Measurements from ENCODE around the gene SLC13A5.
A peak's percentile ranks its signal among the peaks of the same experiment; 100 is the strongest.
"Not testable (repeated sequence)": the region's sequence is repeated elsewhere in the genome, so short reads cannot be mapped to it uniquely, and the experiment has no call there.

Gene SLC13A5

DNA sequence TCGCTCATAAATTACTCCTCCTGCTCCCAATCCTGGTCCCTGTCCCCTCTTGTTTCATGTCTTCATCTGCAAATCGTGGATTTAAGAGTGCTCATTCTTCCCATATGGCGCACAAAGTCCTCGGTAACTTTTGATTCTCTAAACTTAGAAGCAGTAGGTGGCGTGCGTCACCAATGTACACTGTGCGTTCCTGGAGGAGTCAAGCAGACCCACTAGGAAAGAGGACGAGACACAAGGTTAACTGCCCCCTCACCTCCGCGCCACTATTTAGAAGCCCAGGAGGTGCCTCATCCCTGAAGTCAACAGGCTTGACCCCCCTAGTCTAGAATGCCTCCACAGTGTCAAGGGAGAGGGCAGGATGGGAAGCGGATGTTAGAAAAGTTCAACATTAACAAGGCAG lies 2.9 kb downstream of the SLC13A5 start:
- no peak for DNase-seq

DNA sequence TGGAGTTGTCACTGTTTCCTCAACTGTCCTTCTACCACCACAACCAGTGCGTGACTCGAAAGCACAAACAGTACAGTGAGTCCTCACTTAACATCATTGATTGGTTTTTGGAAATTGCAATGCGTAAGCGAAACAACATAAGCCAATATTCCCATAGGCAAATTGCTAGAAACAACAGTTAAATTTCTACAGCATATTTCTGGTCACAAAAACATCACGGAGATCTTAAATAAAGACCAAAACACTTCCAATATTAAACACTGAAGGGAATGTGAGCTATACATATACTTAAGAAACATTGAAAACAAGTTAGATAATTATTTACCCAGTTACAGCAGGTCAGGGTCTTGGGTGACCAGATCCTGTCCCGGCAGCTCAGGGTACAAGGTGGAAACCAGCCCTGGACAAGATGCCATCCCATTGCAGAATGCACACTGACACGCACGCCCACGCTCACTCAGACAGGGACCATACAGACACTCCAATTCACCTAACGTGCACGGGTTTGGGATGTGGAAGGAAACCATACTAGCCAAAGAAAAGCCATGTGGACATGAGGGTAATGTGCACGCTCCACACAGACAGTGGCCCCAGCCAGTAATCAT lies 4.7 kb downstream of the SLC13A5 start:
- DNase-seq, result no peak

DNA sequence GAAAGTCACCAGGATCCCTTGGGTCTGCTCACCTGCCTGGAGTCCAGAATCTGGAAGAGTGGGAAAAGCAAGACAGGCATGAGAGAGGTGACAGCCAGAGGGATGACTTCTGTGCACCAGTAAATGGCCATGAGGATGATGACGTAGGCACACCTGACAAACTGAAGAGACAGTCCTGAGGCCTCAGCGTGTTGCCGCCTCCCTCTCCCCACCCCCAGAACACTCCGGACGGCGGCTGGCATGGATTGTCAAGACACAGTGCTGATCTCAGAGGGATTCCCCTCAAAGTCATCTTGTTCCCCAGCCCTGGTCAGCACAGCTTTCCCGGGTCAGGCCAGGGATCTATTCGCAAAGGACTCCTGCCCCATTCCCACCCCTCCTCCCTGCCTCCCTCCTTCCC lies 6.2 kb downstream of the SLC13A5 start:
- DNase-seq, result no peak

DNA sequence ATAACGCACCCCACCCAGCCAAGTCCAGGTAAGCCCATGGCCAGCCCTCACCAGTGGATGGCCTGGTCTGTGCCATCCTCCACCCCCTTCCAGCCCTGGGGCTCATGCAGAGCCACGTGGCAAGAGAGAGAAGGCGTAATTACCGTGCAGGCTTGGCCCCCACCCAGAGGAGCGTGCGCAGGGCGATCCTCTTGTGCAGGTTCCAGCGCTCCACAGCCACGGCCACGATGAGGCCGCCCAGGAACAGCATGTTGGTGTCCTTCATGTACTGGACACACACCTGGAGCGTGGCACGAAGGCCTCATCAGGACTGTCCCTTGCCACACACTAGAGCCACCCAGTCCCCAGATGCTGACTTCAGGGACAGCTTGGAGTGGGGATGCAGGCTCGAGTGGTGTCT lies 6.7 kb downstream of the SLC13A5 start:
- DNase-seq, result no peak

DNA sequence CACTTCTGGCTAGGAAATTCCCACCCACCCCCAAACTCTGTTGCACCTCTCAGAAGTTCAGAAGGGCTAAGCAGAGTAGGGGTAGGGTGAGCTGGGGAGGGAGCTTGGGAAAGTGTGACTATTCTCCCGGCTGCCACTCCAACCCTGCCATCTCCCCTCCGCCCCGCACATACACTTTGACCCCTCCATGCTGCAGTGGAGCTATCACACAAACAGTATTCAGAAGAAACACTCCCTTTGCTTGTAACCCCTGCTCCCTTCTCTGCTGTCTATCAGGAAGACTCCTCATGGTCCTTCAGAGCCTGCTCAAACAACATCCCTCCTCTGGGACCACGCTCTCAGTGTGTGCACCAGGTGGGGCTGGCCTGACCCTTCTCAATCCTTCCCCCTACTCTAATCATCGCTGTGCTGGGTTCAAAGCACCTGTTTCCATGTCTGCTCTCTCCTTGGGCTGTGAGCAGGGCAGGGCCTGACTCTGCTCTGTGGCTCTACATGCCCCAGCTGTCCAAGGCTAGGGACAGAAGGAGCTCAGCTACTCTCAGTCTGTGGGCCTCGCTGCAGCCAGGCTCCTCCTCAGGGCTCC lies 8.6 kb downstream of the SLC13A5 start:
- DNase-seq, result no peak

DNA sequence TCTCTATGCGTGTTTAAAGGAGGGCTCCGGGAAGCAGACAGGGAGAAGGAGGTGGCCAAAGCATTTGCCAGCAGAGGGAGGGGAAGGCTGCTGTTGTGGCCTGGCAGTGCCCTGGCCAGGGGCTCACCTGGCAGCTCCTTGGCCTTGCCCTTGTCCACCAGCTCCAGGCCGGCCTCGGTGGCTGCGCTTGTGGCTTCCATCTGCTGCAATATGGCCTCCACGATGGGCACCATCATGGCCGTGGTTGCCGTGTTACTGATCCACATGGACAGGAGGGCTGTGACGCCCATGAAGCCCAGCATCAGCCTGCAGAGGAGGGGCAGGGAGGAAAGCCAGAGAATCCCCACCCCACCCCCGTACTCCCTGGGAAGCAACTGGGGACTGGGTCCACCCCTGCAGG lies 9.4 kb downstream of the SLC13A5 start:
- no peak for DNase-seq

DNA sequence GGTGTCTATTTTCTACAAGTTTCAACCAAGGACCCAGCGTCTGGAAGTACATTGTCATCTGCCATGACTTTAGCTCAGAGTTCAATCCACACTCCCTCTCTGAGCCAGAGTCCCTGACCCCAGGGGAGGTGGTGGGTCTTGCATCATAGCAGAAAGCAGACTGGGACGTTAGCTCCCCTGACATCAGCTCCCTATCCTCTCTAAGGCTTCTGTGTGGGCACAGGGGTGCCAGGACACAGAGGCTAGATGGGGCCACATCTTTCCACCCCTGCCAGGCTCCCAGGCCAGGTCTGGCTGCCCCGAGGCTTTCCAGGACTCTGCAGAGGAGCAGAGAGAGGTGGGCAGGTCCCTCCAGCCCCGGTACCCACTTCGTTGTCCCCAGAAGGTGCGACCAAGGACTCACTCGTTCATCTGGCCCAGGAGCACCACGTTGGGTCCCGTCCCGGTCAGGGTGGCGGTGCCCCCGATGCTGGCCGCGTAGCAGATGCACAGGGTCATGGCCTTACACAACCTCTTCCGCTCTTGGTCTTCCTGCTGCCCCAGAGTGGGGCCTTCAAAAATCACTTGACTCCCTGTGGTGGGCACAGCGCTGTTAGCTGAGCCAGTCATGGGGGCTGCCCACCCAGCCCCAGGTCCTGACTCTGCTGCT lies 10.5 kb downstream of the SLC13A5 start:
- DNase-seq, result no peak

DNA sequence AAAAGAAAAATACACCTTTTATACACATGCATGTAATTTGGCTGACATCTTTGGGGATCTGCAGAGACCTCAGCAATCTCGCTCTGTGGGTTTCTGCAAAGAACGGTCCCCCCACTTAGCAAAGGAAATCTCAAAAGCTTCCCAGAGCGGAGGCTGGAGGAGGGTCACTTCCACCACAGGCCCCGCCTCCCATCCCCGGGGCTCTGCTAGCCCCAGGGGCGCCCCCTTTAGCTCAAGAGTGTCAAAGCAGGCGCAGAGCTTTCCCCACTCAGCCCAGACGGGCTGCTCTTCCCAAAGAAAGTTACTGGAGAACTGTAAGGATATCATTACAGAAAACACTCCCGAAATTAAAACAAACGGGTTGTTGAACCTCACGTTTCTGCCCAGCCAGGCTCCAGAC lies 11.4 kb downstream of the SLC13A5 start:
- peak; percentile 42 for DNase-seq

DNA sequence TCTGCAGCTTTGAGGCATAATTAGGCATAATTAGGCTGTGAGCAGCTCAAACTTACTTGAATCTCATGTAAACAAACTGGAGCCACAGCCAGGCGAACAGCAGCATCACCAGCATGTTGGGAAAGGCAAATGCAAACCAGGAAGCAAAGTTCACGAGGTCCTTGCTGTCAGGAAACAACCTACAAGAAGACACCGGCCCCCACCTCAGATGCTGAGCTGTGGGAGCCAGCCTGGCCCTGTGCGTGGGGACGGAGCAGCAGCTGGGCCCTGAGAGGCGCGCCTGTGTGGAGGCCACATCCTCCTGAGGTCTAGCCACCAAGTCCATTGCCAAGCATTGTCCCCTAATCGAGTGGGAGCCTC lies 12.2 kb downstream of the SLC13A5 start:
- DNase-seq, result no peak

DNA sequence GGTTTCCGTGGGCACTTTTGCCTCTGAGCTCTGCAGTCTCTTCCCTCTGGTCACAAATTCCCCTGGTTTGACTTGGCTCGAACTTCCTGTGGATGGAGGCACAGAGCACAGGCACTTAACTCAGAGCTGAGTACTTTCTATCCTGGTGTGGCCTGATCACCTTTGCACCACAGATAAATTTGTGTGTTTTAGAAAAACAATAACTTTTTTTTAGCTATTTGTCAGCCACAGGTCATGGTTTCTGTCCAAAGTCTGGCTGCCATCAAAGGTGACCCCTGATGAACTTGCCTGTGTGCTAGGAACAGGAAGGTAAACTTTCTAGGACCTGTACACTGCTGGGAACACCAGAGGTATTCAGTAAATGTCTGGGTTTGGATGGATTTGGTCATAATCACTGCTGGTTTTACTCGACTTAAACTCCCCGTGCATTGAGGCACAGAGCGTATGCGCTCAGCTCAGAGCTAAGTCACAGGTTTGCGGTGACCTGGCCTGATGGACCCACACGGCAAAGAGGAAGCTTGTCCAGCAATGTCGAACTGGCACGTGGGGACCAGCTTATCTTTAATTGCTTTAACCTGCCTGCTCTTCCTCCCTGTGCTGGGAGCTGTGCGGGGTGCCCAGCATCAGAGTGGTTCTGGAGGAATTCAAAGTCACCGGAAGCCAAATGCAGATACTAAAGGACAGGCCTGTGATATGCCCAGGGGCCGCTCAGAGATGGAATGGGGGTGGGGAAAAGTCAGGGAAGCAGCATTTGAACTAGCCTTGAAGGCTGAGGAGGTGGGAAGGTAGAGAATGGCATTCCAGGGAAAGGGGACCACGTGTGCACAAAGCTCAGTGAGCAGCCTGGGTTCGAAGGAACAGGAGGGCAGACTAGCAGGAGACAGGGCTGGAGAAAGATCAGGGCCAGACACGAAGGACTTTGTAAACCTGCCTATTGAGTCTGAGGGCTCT lies 12.9 kb downstream of the SLC13A5 start:
- DNase-seq, result no peak

DNA sequence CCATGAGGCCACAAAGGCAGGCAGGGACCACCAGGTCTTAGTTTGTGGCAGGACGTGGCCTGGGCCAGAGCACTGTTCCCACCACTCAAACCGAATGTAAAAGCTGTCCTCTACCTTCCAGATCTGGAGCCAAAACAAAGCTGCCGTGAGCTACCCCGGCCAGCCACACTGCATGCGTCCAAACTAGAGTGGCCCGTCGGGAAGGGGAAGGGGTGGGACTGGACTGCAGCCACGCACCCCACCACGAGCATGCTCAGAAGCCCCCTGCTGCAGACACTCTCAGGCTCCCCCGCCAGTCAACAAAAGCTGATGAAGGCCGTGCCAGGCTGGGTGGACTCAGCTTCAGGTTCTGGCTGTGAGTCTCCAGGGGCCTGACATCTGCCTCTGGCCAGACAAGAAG lies 15.2 kb downstream of the SLC13A5 start:
- no peak for DNase-seq

DNA sequence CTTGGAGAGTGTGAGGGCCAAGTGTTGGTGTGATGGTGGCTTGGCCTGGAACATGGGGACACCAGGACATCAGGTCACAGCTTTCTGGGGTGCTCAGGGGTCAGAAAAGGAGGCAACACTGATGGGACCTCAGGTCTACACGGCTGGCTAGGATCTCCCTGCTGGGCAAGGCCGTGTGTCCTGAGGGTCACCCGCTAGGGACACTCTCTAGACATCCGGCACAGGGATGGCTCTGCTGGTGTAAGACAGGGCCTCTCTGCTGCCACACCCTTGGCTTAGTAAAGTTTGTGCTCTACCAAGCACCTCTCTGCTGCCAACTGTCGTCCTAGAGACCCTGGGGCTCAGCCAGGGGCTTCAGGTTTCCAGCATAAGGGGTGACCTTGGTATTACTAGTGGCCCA lies 16.3 kb downstream of the SLC13A5 start:
- no peak for DNase-seq

DNA sequence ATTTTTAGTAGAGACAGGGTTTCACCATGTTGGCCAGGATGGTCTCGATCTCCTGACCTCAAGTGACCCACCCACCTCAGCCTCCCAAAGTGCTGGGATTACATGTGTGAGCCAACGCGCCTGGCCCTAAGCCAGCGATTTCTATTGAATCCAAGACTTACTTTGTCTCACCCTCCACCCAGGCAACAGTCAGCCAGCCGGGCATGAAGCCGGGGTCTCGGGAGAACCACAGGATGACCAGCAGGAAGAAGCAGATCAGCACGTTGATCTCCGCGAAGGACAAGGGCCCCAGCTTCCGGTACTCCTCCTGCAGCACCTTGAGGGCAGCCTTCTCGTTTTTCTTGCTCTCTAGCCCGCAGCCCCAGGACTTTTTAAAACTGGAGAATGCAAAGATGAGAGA lies 17.6 kb downstream of the SLC13A5 start:
- no peak for DNase-seq

DNA sequence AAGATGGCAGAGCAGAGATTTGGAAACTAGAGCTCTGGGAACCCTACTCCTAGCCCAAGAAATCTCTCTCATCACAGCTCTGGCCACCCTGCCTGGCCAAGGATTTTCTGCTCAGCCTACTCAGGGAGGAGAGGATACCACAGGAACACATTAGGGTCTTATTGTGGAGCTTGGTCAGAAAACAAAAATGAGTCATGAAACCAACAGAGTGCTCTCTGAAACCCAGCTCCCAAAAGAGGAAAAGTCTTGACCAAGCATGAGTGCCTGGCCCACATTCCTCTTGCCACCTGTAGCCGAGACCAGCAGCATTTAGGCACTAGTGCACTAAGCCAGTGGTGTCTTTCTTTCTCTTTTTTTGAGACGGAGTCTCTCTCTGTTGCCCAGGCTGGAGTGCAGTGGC lies 18.1 kb downstream of the SLC13A5 start:
- no peak for DNase-seq

DNA sequence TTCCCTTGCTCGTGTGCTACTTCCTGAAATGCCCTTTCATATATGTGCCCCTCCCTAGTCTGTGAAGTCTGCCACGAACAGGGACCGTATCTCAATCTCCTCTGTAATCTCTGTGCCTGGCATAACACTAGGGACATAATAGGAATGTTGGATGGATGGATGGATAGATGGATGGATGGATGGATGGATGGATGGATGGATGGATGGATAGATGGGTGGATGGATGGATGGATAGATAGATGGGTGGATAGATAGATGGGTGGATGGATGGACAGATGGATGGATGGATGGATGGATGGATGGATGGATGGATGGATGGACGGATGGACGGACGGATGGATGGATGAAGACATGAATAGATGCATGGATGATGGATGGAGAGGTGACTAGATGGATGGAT lies 21.2 kb downstream of the SLC13A5 start:
- DNase-seq, result not testable (repeated sequence)

DNA sequence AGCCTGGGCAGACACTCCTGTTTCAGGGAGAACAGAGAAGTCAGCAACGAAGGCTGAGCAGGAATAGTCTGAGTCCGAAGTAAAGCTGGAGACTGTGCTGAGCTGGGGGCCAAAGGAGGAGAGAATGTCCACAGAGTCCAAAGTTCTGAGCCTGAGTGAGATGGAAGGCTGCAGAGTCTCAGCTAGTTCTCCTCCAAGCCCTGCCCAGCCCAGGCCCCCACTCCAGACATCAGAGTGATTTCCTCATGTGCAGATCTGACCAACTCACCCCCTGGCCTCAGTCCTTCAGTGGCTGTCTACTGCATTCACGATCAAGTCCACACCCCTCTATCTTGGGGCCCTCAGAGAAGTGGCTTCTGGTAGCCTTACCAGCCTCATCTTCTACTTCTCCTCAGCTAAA lies 21.6 kb downstream of the SLC13A5 start:
- DNase-seq, result no peak

DNA sequence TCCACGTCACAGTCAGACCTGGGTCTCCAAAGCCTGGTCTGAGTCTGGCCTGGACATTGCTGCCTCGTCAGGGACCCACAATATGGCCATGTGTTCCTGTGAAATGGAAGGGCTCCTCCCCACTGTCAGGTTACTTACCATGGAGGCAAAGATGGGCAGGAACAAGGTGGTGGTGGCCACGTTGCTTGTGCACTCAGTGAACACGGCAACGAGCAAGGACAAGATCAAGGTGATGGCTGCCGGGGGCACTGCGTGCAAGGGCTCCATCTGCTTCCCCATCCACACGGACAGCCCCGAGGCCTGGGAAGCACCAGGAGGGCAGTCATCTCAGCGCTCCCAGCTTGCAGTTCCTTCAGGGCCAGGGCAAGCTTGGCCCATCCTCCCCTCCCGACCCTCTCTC lies 22.5 kb downstream of the SLC13A5 start:
- no peak for DNase-seq

DNA sequence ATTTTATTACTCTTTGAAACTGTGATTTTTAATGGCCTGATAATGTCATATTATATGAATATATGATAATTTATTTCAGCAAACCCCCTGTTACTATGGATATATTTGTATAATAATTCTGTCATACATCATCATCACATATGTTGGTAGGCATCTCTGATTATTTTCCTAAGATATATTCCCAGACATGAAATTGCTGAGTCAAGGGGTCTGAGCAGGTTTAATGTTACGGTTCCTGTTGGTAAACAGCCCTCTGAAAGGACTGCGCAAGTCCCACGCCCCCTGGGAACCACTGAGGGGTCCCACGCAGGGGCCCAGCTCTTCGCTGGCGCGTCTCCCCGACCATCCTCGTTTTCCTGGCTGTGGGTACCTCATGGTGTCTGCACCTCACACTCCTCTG lies 24.2 kb downstream of the SLC13A5 start:
- no peak for DNase-seq

DNA sequence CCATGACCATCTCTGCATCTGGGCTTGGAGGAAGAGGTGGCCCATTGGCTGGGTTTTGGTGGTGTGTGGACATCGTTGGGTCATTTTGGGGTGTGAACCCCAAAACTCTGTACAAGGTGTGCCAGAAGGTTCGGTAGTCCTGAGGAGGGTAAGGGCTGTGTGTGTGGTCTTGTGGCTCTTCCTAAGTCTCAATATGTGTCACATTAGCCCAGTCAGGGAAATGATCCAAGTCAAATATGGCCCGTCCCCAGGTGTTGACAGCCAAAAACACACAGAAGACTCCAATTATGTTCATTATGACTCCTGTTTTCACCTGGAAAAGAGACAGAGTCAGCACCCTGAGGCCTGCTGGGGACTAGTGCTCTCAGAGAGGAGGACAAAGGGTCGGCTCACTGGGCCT lies 27.1 kb downstream of the SLC13A5 start:
- DNase-seq, result no peak

DNA sequence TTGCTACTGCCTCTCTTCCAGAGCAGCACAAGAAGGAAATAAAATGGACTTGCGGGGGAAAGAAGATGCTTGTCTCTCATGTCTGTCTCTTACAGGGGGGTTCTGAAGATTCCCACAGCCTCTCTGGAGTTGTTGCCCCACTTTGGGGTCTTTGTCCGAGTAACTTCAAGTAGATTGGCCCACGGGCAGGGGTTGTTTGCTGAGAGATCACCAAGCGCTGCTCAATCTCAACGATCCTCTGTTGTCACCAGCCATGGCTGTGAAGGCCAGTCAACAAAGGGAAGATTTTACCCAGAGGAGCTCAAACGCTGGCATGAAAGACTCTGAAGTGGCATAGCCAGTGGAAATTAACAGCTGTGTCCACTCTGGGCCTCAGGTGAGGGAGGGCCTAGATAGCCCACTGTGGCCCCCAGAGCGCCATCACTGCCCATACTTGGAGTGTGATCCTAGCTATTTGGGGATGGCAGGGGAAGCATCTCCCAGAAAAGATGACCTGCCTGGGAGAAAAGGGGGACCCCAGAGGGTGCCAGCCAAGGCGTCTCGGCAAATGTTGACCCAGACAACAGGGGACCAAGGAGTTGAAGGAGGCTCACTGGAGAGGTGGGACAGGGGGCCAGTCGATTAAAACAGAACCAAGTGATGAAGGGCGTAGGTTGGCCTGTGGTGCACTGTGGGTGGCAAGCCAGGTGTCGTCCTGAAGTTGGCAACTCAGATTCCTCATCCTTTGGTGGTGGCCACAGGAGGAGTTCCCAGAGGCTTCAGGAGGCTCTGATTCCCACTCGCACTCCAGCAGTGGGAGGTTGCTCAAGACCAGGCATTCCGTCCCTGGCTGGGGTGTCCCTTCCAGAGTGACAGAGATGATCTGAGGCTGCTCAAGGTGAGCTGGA lies 28.0 kb downstream of the SLC13A5 start:
- DNase-seq, result no peak

DNA sequence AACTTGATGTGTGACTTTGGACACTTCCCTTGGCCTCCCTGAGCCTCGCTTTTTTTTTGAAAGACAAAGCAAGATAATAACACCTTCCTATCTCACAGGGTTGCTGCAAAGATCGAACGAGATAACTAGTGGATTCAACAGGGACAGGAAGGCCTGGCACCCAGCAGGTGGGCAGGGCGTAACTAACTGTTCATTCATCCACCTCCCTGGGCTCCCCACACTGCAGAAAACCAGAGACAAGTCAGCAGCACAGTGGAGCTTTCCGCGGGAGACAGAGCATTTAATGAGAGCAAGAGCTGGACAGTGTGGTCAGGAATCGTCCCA lies 28.7 kb downstream of the SLC13A5 start:
- DNase-seq, result no peak

DNA sequence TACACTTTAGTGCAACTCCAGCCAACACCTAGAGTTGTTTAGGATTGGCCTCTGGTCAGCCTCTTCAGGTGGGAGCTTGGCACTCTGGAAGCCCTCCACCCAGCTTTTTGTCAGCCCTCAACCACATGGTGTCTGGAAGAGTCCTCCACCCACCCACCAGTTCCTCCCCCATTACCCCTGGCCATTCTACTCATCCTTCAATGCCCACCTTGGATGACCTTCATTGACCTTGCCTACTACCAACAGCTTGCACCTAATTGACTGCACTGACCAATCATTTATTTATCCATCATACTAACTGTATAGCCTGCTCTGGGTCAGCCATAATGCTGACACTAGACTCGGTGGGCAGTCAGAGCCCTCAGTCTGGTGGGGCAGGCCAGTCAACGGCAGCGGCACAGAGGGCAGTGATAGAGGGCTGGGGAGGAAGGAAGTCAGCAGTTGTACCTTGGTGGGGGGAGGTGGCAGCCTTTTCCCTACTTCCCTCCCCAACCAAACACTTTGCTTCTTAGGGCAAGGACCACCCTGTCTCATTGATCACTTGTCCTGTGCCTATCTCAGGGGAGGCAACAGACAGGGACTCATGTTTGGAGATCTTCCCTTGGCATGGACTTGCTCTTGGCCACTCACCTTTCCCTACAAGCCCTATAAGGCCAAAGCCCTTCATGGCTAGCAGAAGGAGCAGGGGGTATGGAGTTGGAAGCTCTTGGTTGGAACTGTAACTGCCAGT lies 29.3 kb downstream of the SLC13A5 start:
- no peak for DNase-seq
